B cell (primary cell): Measurements from ENCODE around the gene IL19. TPM values are rescaled to one million over a fixed set of nuclear protein-coding genes. Genes with fewer than 3 reads are reported as not detected.

ENCODE experiments used
- ATAC-seq: fragments of 200-7000 bp; cut with Tn5 transposase; one replicate; pipeline ENCODE4 v1.10.0; 2021; ENCODE audit warnings: low read depth, mild to moderate bottlenecking, moderate number of reproducible peaks, moderate library complexity
- CTCF ChIA-PET: fragments of 350-600 bp; sonication (Branson Sonifier 250); formaldehyde crosslinking; loops from one replicate; lab custom pipeline; 2021; ENCODE audit warnings: antibody characterized with exemption, inconsistent platforms; lab: Charles Lee
- POLR2A ChIA-PET: fragments of 350-600 bp; sonication (Branson Sonifier 250); formaldehyde crosslinking; loops from one replicate; lab custom pipeline; 2021; ENCODE audit warnings: antibody characterized with exemption; lab: Charles Lee
- DNase-seq: peaks from one replicate; pipeline ENCODE4 v3.0.0; 2013
- H2AFZ ChIP-seq: 2 replicates; pipeline ENCODE4 v1.6.1; 2012; ENCODE audit warnings: mild to moderate bottlenecking, low read depth, low read length; ENCODE audit not compliant: insufficient read depth, poor library complexity, severe bottlenecking
- H3K27ac ChIP-seq, 2 donors: 1 replicate in 1 of 2; 2 replicates in 1 of 2; pipeline ENCODE4 v1.5.1; 2012 to 2013; ENCODE audit warnings: low read length in 2 of 2, mild to moderate bottlenecking in 2 of 2, moderate library complexity in 1 of 2
- H3K27me3 ChIP-seq, 4 experiments: fragments of 200-600 bp in 1 of 4; sonication (generic) in 1 of 4; replicated peaks in 1 of 4; 1 replicate in 2 of 4; 2 replicates in 2 of 4; pipeline versions ENCODE4 v1.6.1 to v1.7.0; 2013 to 2016; ENCODE audit warnings: low read length in 3 of 4, mild to moderate bottlenecking in 2 of 4, mixed read lengths in 1 of 4, moderate library complexity in 1 of 4; ENCODE audit not compliant: insufficient read depth in 4 of 4, control insufficient read depth in 3 of 4; ENCODE audit errors: control extremely low read depth in 1 of 4
- H3K36me3 ChIP-seq, 2 experiments: replicated peaks in 1 of 2; 1 replicate in 1 of 2; 2 replicates in 1 of 2; pipeline versions ENCODE4 v1.6.1 to v1.7.1; 2013; ENCODE audit warnings: low read length in 1 of 2; ENCODE audit not compliant: insufficient read depth in 2 of 2, control insufficient read depth in 1 of 2; ENCODE audit errors: control extremely low read depth in 1 of 2, extremely low read depth in 1 of 2
- H3K4me1 ChIP-seq, 2 donors: fragments of 200-600 bp in 1 of 2; sonication (generic) in 1 of 2; 1 replicate in 1 of 2; 2 replicates in 1 of 2; pipeline versions ENCODE4 v1.5.1 to v1.6.1; 2013 to 2017; ENCODE audit warnings: low read length in 2 of 2; ENCODE audit not compliant: control insufficient read depth in 2 of 2, insufficient read depth in 2 of 2
- H3K4me2 ChIP-seq: replicated peaks from 2 replicates; pipeline ENCODE3; 2012; ENCODE audit warnings: mild to moderate bottlenecking, low read depth, low read length; ENCODE audit not compliant: poor library complexity, severe bottlenecking
- H3K4me3 ChIP-seq, 5 experiments: fragments of 200-600 bp in 1 of 5; sonication (generic) in 1 of 5; 1 replicate in 3 of 5; 2 replicates in 2 of 5; pipeline versions ENCODE4 v1.5.1 to v1.7.0; 2011 to 2016; ENCODE audit warnings: low read length in 4 of 5, mild to moderate bottlenecking in 4 of 5, low read depth in 2 of 5, control low read depth in 1 of 5, moderate library complexity in 1 of 5; ENCODE audit not compliant: insufficient read depth in 1 of 5; ENCODE audit errors: control extremely low read depth in 1 of 5, extremely low read depth in 1 of 5
- H3K79me2 ChIP-seq: fragments of 200-600 bp; sonication (generic); one replicate; pipeline ENCODE4 v1.6.0; 2016; ENCODE audit warnings: low read length; ENCODE audit not compliant: control insufficient read depth, insufficient read depth
- H3K9ac ChIP-seq: fragments of 200-600 bp; sonication (generic); 2 replicates; pipeline ENCODE4 v1.6.1; 2017; ENCODE audit warnings: mild to moderate bottlenecking, low read length, moderate library complexity
- H3K9me3 ChIP-seq, 3 donors: one replicate each; pipeline versions ENCODE4 v1.6.1 to v1.7.1; 2013; ENCODE audit warnings: low read length in 2 of 3; ENCODE audit not compliant: control insufficient read depth in 2 of 3, insufficient read depth in 1 of 3; ENCODE audit errors: control extremely low read depth in 1 of 3
- H4K20me1 ChIP-seq: 2 replicates; pipeline ENCODE4 v1.6.0; 2012; ENCODE audit warnings: mild to moderate bottlenecking, low read length; ENCODE audit not compliant: insufficient read depth, control insufficient read depth, poor library complexity, severe bottlenecking
- H3K27ac Mint-ChIP-seq: one replicate; pipeline ENCODE4 v1.8.0; 2021; ENCODE audit warnings: mixed read lengths
- H3K27me3 Mint-ChIP-seq: one replicate; pipeline ENCODE4 v1.8.0; 2021; ENCODE audit warnings: mixed read lengths
- H3K4me1 Mint-ChIP-seq: one replicate; pipeline ENCODE4 v1.8.0; 2021; ENCODE audit warnings: mixed read lengths
- H3K4me3 Mint-ChIP-seq: one replicate; pipeline ENCODE4 v1.8.0; 2021; ENCODE audit warnings: mixed read lengths
- H3K9me3 Mint-ChIP-seq: one replicate; pipeline ENCODE4 v1.8.0; 2022; ENCODE audit warnings: mixed read lengths; ENCODE audit not compliant: insufficient read depth
- CTCF ChIP-seq: fragments of 200-600 bp; IDR thresholded peaks from one replicate; pipeline ENCODE4 v1.8.0; 2022; ENCODE audit warnings: antibody characterized with exemption, mild to moderate bottlenecking
- EZH2 ChIP-seq: IDR thresholded peaks from 2 replicates; pipeline ENCODE4 v1.6.1; 2012; ENCODE audit warnings: borderline replicate concordance, low read depth, mild to moderate bottlenecking, moderate library complexity, low read length; ENCODE audit not compliant: insufficient read depth, poor library complexity, severe bottlenecking
- WGBS: methylation state at CpG from one replicate; pipeline ENCODE4 v1.1.5; 2013; ENCODE audit warnings: missing lambda C conversion rate; ENCODE audit not compliant: insufficient coverage; 5-methylcytosine and 5-hydroxymethylcytosine counted together
- intact Hi-C: fragments of 100-400 bp; cut with micrococcal nuclease; formaldehyde crosslinking; loops from one replicate; pipeline ENCODE4 v1.10.0; 2022
- polyA plus RNA-seq: library from polyadenylated mRNA; depleted of rRNA; stranded (reverse); fragments of >200 nt; gene quantifications from 2 replicates; pipeline ENCODE4 v1.2.3, GENCODE V29; 2012
- total RNA-seq, 2 donors: library from RNA; stranded (reverse); fragments of 120-200 nt in 1 of 2; gene quantifications; 1 replicate in 1 of 2; 2 replicates in 1 of 2; pipeline versions ENCODE4 v1.2.3 to v1.2.4, GENCODE V29; 2013 to 2022

IL19 gene
- total and polyA plus RNA-seq, 2 donors (not counting 1 experiment from before 2014, with no cell fraction given), result 0.27 TPM; not detected in 1

- Mint-ChIP-seq H3K4me3 (no peak overlapping the region), H3K9me3 (no peaks in the 10 kb centered on the region), H3K27ac (no peak overlapping the region), H3K27me3 (no peaks in the 10 kb centered on the region), H3K4me1 (peaks cover 37% of the 10 kb centered on the region)
- ChIA-PET POLR2A (interaction anchor here (0.5 to 1.4 kb wide), 2 partner anchors 10 to 97 kb away, joined by 3 to 4 read pairs; no protein-coding TSS in a partner anchor), CTCF (interaction anchor here (0.7 to 1.3 kb wide), 5 partner anchors 12 to 160 kb away, joined by 3 to 5 read pairs (median 3); no protein-coding TSS in a partner anchor)
- H2AFZ ChIP-seq, result no peak overlapping the region
- intact Hi-C loops, result no loop called here
- no peak for ATAC-seq
- DNase-seq, result no peak
- H3K36me3 ChIP-seq, result no peaks in the 10 kb centered on the region
- TF ChIP-seq CTCF (no peak), EZH2 (no peak)
- no peak overlapping the region for H3K27ac ChIP-seq
- H3K4me2 ChIP-seq, result no peak overlapping the region
- no peak overlapping the region for H3K9ac ChIP-seq
- WGBS, result 50% methylated on average over 1 of the region's 4 CpGs
- no peaks in the 10 kb centered on the region for H4K20me1 ChIP-seq
- H3K4me3 ChIP-seq, result no peak overlapping the region
- H3K27me3 ChIP-seq, result no peaks in the 10 kb centered on the region
- H3K79me2 ChIP-seq, result peaks cover 8% of the 10 kb centered on the region
- peaks cover 0 to 4% (median 4%) of the 10 kb centered on the region in 3 donors for H3K9me3 ChIP-seq
- peaks cover 30 to 37% of the 10 kb centered on the region in 2 donors for H3K4me1 ChIP-seq
Measured at GRCh38 chr1:206821493-206821892, 50.9 kb downstream of the IL19 start.

GRCh38 chr1:206823727-206824126 is 53.2 kb downstream of the IL19 start:
- Mint-ChIP-seq H3K27ac (peak overlapping the region; percentile 71), H3K9me3 (no peaks in the 10 kb centered on the region), H3K4me3 (no peak overlapping the region), H3K27me3 (no peaks in the 10 kb centered on the region), H3K4me1 (peaks cover 40% of the 10 kb centered on the region)
- Histone ChIP-seq H3K27me3 (no peaks in the 10 kb centered on the region), H2AFZ (no peak overlapping the region), H4K20me1 (no peaks in the 10 kb centered on the region), H3K4me2 (peak overlapping the region; percentile 65), H3K36me3 (no peaks in the 10 kb centered on the region), H3K27ac (peak overlapping the region; percentile 62 to 74), H3K79me2 (peaks cover 8% of the 10 kb centered on the region), H3K4me3 (peak overlapping the region in 1 of 5 experiments; percentile 13), H3K9me3 (peaks cover 0 to 4% (median 0%) of the 10 kb centered on the region in 3 donors), H3K4me1 (peaks cover 31 to 39% of the 10 kb centered on the region in 2 donors), H3K9ac (no peak overlapping the region)
- TF ChIP-seq EZH2 (no peak), CTCF (no peak)
- ChIA-PET CTCF (interaction anchor here (1.1 to 1.3 kb wide), 2 partner anchors 14 to 158 kb away, joined by 3 to 5 read pairs; no protein-coding TSS in a partner anchor), POLR2A (interaction anchor here (0.6 kb wide), 1 partner anchor 609 kb away, joined by 3 read pairs; no protein-coding TSS in a partner anchor)
- WGBS, result 98% methylated on average over 4 of the region's 5 CpGs
- DNase-seq (no peak), ATAC-seq (no peak)
- intact Hi-C loops, result no loop called here
